22Rv1 (cell line): ENCODE results near the gene GAK.

Experiments
- CTCF ChIP-seq: fragments of 450-650 bp; IDR thresholded peaks from 2 replicates; pipeline ENCODE4 v1.5.1; 2017; ENCODE audit warnings: mild to moderate bottlenecking
- ZFX ChIP-seq: fragments of 450-650 bp; IDR thresholded peaks from 2 replicates; pipeline ENCODE4 v1.6.1; 2017; ENCODE audit warnings: antibody characterized with exemption, borderline replicate concordance

DNA sequence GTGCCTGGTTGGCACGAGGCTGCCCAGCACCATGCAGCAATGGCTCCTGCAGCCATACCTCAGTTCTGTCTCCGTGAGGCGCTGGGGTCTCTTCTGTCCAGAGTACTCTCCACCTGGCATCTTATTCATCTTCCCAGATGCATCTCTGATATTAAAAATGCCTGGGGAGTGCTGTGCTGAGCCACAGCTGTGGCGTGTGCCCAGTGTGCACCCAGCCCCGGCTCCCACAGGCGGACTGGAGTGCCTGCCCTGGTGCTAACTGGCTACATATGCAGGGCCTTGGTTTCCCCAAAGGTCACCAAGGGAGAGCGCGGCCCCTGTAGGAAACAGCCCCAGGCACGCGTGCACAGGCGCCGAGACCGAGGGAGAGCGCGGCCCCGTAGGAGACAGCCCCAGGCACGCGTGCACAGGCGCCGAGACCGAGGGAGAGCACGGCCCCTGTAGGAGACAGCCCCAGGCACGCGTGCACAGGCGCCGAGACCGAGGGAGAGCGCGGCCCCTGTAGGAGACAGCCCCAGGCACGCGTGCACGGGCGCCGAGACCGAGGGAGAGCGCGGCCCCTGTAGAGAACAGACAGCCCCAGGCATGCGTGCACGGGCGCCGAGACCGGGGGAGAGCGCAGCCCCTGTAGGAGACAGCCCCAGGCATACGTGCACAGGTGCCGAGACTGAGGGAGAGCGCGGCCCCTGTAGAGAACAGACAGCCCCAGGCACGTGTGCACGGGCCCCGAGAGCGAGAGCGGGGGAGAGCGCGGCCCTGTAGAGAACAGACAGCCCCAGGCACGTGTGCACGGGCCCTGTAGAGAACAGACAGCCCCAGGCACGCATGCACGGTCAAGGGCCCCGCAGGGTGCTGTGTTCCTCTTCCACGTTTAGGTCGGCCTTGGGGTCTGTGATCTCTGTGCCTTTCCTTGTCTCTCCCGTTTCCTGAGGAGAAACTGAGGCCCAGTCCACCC lies 14.7 kb upstream of the GAK start:
- TF ChIP-seq CTCF = no peak
- no peak for TF ChIP-seq ZFX
